Mesenchymal stem cell (in vitro differentiated cells and primary cell): ENCODE data around the gene FADS6.

Experiments
- DNase-seq: peaks from one replicate; pipeline ENCODE4 v3.0.0-alpha.2; 2013
- H2AFZ ChIP-seq: one replicate; pipeline ENCODE4 v1.6.1; 2013; ENCODE audit warnings: low read depth, mild to moderate bottlenecking, control low read depth, inconsistent platforms, low read length, moderate library complexity
- H2AK5ac ChIP-seq: 2 replicates; pipeline ENCODE4 v1.6.1; 2013; ENCODE audit warnings: low read length, moderate library complexity, mild to moderate bottlenecking, inconsistent platforms; ENCODE audit not compliant: severe bottlenecking
- H2BK120ac ChIP-seq: one replicate; pipeline ENCODE4 v1.6.1; 2013; ENCODE audit warnings: low read depth, mild to moderate bottlenecking, inconsistent platforms, low read length, moderate library complexity
- H2BK12ac ChIP-seq, 2 experiments: one replicate each; pipeline ENCODE4 v1.6.1; 2013; ENCODE audit warnings: inconsistent platforms in 2 of 2, low read length in 2 of 2, mild to moderate bottlenecking in 2 of 2, moderate library complexity in 2 of 2, control low read depth in 1 of 2
- H2BK15ac ChIP-seq: one replicate; pipeline ENCODE4 v1.6.1; 2013; ENCODE audit warnings: mild to moderate bottlenecking, low read depth, inconsistent platforms; ENCODE audit not compliant: poor library complexity, severe bottlenecking
- H2BK5ac ChIP-seq: 2 replicates; pipeline ENCODE4 v1.6.1; 2013; ENCODE audit warnings: low read depth, mild to moderate bottlenecking, low read length, control low read depth, inconsistent platforms; ENCODE audit not compliant: poor library complexity, severe bottlenecking
- H3K14ac ChIP-seq, 2 experiments: one replicate each; pipeline ENCODE4 v1.6.1; 2013; ENCODE audit warnings: inconsistent platforms in 2 of 2, low read length in 2 of 2, control low read depth in 1 of 2, mild to moderate bottlenecking in 1 of 2, moderate library complexity in 1 of 2
- H3K18ac ChIP-seq, 2 experiments: one replicate each; pipeline ENCODE4 v1.6.1; 2013; ENCODE audit warnings: inconsistent platforms in 2 of 2, low read length in 2 of 2, control low read depth in 1 of 2, low read depth in 1 of 2, mild to moderate bottlenecking in 1 of 2
- H3K23ac ChIP-seq, 2 experiments: one replicate each; pipeline ENCODE4 v1.6.1; 2013; ENCODE audit warnings: inconsistent platforms in 2 of 2, low read length in 2 of 2, mild to moderate bottlenecking in 2 of 2, moderate library complexity in 2 of 2, control low read depth in 1 of 2
- H3K27ac ChIP-seq: 2 replicates; pipeline ENCODE4 v1.5.1; 2013; ENCODE audit warnings: mild to moderate bottlenecking, moderate library complexity, low read length, control low read depth, inconsistent platforms; ENCODE audit not compliant: poor library complexity, severe bottlenecking
- H3K27me3 ChIP-seq, 2 experiments: 2 replicates each; pipeline versions ENCODE4 v1.6.1 to v1.7.0; 2013; ENCODE audit warnings: low read length in 2 of 2, mild to moderate bottlenecking in 2 of 2, moderate library complexity in 2 of 2, control low read depth in 1 of 2, inconsistent platforms in 1 of 2; ENCODE audit not compliant: control insufficient read depth in 1 of 2, insufficient read depth in 1 of 2
- H3K36me3 ChIP-seq, 2 experiments: 2 replicates each; pipeline versions ENCODE4 v1.6.1 to v1.7.0; 2013; ENCODE audit warnings: low read length in 2 of 2, control low read depth in 1 of 2, inconsistent platforms in 1 of 2, low read depth in 1 of 2, mild to moderate bottlenecking in 1 of 2; ENCODE audit not compliant: insufficient read depth in 2 of 2, control insufficient read depth in 1 of 2
- H3K4ac ChIP-seq, 2 experiments: one replicate each; pipeline ENCODE4 v1.6.1; 2013; ENCODE audit warnings: inconsistent platforms in 2 of 2, low read length in 2 of 2, mild to moderate bottlenecking in 2 of 2, moderate library complexity in 2 of 2, control low read depth in 1 of 2, low read depth in 1 of 2
- H3K4me1 ChIP-seq: 2 replicates; pipeline ENCODE4 v1.6.1; 2013; ENCODE audit warnings: low read depth, low read length, control low read depth; ENCODE audit not compliant: control insufficient read depth, insufficient read depth
- H3K4me2 ChIP-seq: 2 replicates; pipeline ENCODE4 v1.6.1; 2013; ENCODE audit warnings: low read length, mild to moderate bottlenecking, inconsistent platforms; ENCODE audit not compliant: poor library complexity, severe bottlenecking
- H3K4me3 ChIP-seq, 2 experiments: 2 replicates each; pipeline versions ENCODE4 v1.5.1 to v1.7.0; 2013; ENCODE audit warnings: low read length in 2 of 2, mild to moderate bottlenecking in 2 of 2, control low read depth in 1 of 2, low read depth in 1 of 2; ENCODE audit not compliant: insufficient read depth in 1 of 2
- H3K79me1 ChIP-seq: replicated peaks from 2 replicates; pipeline ENCODE4 v1.6.1; 2013; ENCODE audit warnings: mild to moderate bottlenecking, control low read depth, low read length, inconsistent platforms; ENCODE audit not compliant: poor library complexity, severe bottlenecking
- H3K9ac ChIP-seq: 2 replicates; pipeline ENCODE4 v1.7.0; 2013; ENCODE audit warnings: mild to moderate bottlenecking, low read length, moderate library complexity
- H3K9me3 ChIP-seq: 2 replicates; pipeline ENCODE4 v1.7.0; 2013; ENCODE audit warnings: mild to moderate bottlenecking, low read length; ENCODE audit not compliant: control insufficient read depth
- H4K8ac ChIP-seq: one replicate; pipeline ENCODE4 v1.6.1; 2013; ENCODE audit warnings: inconsistent platforms, mild to moderate bottlenecking, low read length, moderate library complexity
- H4K91ac ChIP-seq: one replicate; pipeline ENCODE4 v1.6.1; 2013; ENCODE audit warnings: mild to moderate bottlenecking, low read length, inconsistent platforms
- WGBS: methylation state at CpG from one replicate; pipeline ENCODE4 v1.1.7; 2013; ENCODE audit warnings: mixed read lengths; 5-methylcytosine and 5-hydroxymethylcytosine counted together

Gene FADS6

GRCh38 chr17:74854792-74855191, 38.6 kb downstream of the FADS6 start:
- no peak overlapping the region for H2AFZ ChIP-seq
- 86% methylated on average over 17 of the region's 17 CpGs for WGBS
- H3K4me2 ChIP-seq: no peak overlapping the region
- H3K9me3 ChIP-seq: no peaks in the 10 kb centered on the region
- H3K18ac ChIP-seq: no peak overlapping the region
- H3K27me3 ChIP-seq: peaks cover 88 to 89% of the 10 kb centered on the region in 2 experiments
- no peak overlapping the region for H2AK5ac ChIP-seq
- H3K27ac ChIP-seq: no peak overlapping the region
- no peaks in the 10 kb centered on the region for H3K36me3 ChIP-seq
- no peak overlapping the region for H2BK12ac ChIP-seq
- no peak overlapping the region for H3K4ac ChIP-seq
- no peak overlapping the region for H4K91ac ChIP-seq
- H2BK15ac ChIP-seq: no peak overlapping the region
- no peak overlapping the region for H2BK5ac ChIP-seq
- H3K79me1 ChIP-seq: no peaks in the 10 kb centered on the region
- no peak overlapping the region for H3K23ac ChIP-seq
- DNase-seq: no peak
- no peak overlapping the region for H2BK120ac ChIP-seq
- H4K8ac ChIP-seq: no peak overlapping the region
- no peak overlapping the region for H3K4me3 ChIP-seq
- H3K9ac ChIP-seq: no peak overlapping the region
- H3K4me1 ChIP-seq: peaks cover 13% of the 10 kb centered on the region
- H3K14ac ChIP-seq: no peak overlapping the region

GRCh38 chr17:74853669-74854068, 39.8 kb downstream of the FADS6 start:
- Histone ChIP-seq H2BK120ac (no peak overlapping the region), H3K9me3 (no peaks in the 10 kb centered on the region), H2BK15ac (no peak overlapping the region), H3K4me3 (no peak overlapping the region), H2BK12ac (no peak overlapping the region), H4K8ac (no peak overlapping the region), H3K36me3 (no peaks in the 10 kb centered on the region), H3K27me3 (peaks cover 85 to 88% of the 10 kb centered on the region in 2 experiments), H4K91ac (no peak overlapping the region), H2AK5ac (no peak overlapping the region), H2AFZ (no peak overlapping the region), H3K9ac (no peak overlapping the region), H3K4ac (no peak overlapping the region), H3K79me1 (no peaks in the 10 kb centered on the region), H3K27ac (no peak overlapping the region), H3K23ac (no peak overlapping the region), H3K4me2 (no peak overlapping the region), H3K18ac (no peak overlapping the region), H3K14ac (no peak overlapping the region), H3K4me1 (peaks cover 9% of the 10 kb centered on the region), H2BK5ac (no peak overlapping the region)
- WGBS: 80% methylated on average over 7 of the region's 8 CpGs
- no peak for DNase-seq

GRCh38 chr17:74853048-74853397, 40.4 kb downstream of the FADS6 start:
- Histone ChIP-seq H3K36me3 (no peaks in the 10 kb centered on the region), H2AFZ (no peak overlapping the region), H3K4ac (no peak overlapping the region), H2BK120ac (no peak overlapping the region), H2BK5ac (no peak overlapping the region), H2AK5ac (no peak overlapping the region), H3K4me3 (no peak overlapping the region), H3K27ac (no peak overlapping the region), H2BK12ac (no peak overlapping the region), H3K9me3 (no peaks in the 10 kb centered on the region), H3K14ac (no peak overlapping the region), H3K18ac (no peak overlapping the region), H3K9ac (no peak overlapping the region), H2BK15ac (no peak overlapping the region), H3K79me1 (no peaks in the 10 kb centered on the region), H3K4me1 (peaks cover 9% of the 10 kb centered on the region), H4K8ac (no peak overlapping the region), H4K91ac (no peak overlapping the region), H3K4me2 (no peak overlapping the region), H3K23ac (no peak overlapping the region), H3K27me3 (peaks cover 83 to 85% of the 10 kb centered on the region in 2 experiments)
- 28% methylated on average over 9 of the region's 9 CpGs for WGBS
- no peak for DNase-seq

- WGBS: 16% methylated on average over 75 of the region's 76 CpGs
- H3K14ac ChIP-seq: no peak overlapping the region
Measured at GRCh38 chr17:74852237-74853047, 41.0 kb downstream of the FADS6 start.

More at GRCh38 chr17:74852237-74853047, 41.0 kb downstream of the FADS6 start:
- Histone ChIP-seq H3K4ac (no peak overlapping the region), H2AFZ (no peak overlapping the region), H2AK5ac (no peak overlapping the region), H3K79me1 (no peaks in the 10 kb centered on the region), H2BK12ac (no peak overlapping the region), H2BK5ac (no peak overlapping the region), H4K8ac (peak overlapping the region; percentile 45), H3K27me3 (peaks cover 82 to 83% of the 10 kb centered on the region in 2 experiments), H3K27ac (no peak overlapping the region), H3K4me2 (peak overlapping the region; percentile 36), H4K91ac (no peak overlapping the region), H3K23ac (peak overlapping the region in 1 of 2 experiments; percentile 63), H3K9ac (no peak overlapping the region), H3K4me1 (peaks cover 9% of the 10 kb centered on the region), H3K18ac (no peak overlapping the region), H2BK120ac (no peak overlapping the region), H3K4me3 (peak overlapping the region in 1 of 2 experiments; percentile 33), H3K36me3 (no peaks in the 10 kb centered on the region), H3K9me3 (no peaks in the 10 kb centered on the region), H2BK15ac (no peak overlapping the region)
- DNase-seq: no peak
